ENCODE data around the gene GDF7.

- TF ChIP-seq EZH2 (IDR thresholded peaks at IDR 0.05; ENCODE audit: borderline replicate concordance, control insufficient read depth, low read depth, low read length): no peak
- no peak for TF ChIP-seq CTCF (IDR thresholded peaks at IDR 0.05 in 2 of 3, conservative IDR thresholded peaks at IDR 0.05 in 1 of 3; ENCODE audit: control insufficient read depth in 2 of 3, extremely low read depth in 1 of 3, insufficient read depth in 1 of 3, low read depth in 3 of 3, low read length in 3 of 3)
- TF ChIP-seq E2F8 (IDR thresholded peaks at IDR 0.05; ENCODE audit: low read depth, partially characterized antibody): no peak
- no peak for TF ChIP-seq CHD2 (IDR thresholded peaks at IDR 0.05; ENCODE audit: borderline replicate concordance, low read depth, low read length)
- no peak for TF ChIP-seq FOS (IDR thresholded peaks at IDR 0.05; ENCODE audit: borderline replicate concordance, extremely low read depth, insufficient read length)
- no peak for TF ChIP-seq PAX5 (IDR thresholded peaks at IDR 0.05; ENCODE audit: borderline replicate concordance, low read depth, low read length)
- no peak for TF ChIP-seq EP300 (IDR thresholded peaks at IDR 0.05; ENCODE audit: borderline replicate concordance in 1 of 2, control insufficient read depth in 1 of 2, low read depth in 2 of 2, low read length in 2 of 2)
- no peak for TF ChIP-seq NKRF (conservative IDR thresholded peaks at IDR 0.05)
- TF ChIP-seq MTA2 (IDR thresholded peaks at IDR 0.05; ENCODE audit: low read depth): no peak
- no peak for TF ChIP-seq NFYA (IDR thresholded peaks at IDR 0.05; ENCODE audit: borderline replicate concordance, low read depth, low read length)
- TF ChIP-seq SMAD1 (IDR thresholded peaks at IDR 0.05; ENCODE audit: low read depth, partially characterized antibody): no peak
- TF ChIP-seq NR2C1 (IDR thresholded peaks at IDR 0.05): no peak
- no peak for TF ChIP-seq FOXK2 (IDR thresholded peaks at IDR 0.05)
- TF ChIP-seq YBX1 (IDR thresholded peaks at IDR 0.05): no peak
These were observed 48.5 kb upstream of the GDF7 start for GRCh38 chr2:20618468-20618885.
